HG03558 (cell line): ENCODE measurements around the gene PPP1R11.

ENCODE experiments used
- ATAC-seq: cut with Tn5 transposase; IDR thresholded peaks from one replicate; pipeline ENCODE4 v1.9.1; 2021; ENCODE audit warnings: moderate number of reproducible peaks; ENCODE audit not compliant: unreplicated experiment; ENCODE audit errors: extremely low read depth

The PPP1R11 gene

DNA sequence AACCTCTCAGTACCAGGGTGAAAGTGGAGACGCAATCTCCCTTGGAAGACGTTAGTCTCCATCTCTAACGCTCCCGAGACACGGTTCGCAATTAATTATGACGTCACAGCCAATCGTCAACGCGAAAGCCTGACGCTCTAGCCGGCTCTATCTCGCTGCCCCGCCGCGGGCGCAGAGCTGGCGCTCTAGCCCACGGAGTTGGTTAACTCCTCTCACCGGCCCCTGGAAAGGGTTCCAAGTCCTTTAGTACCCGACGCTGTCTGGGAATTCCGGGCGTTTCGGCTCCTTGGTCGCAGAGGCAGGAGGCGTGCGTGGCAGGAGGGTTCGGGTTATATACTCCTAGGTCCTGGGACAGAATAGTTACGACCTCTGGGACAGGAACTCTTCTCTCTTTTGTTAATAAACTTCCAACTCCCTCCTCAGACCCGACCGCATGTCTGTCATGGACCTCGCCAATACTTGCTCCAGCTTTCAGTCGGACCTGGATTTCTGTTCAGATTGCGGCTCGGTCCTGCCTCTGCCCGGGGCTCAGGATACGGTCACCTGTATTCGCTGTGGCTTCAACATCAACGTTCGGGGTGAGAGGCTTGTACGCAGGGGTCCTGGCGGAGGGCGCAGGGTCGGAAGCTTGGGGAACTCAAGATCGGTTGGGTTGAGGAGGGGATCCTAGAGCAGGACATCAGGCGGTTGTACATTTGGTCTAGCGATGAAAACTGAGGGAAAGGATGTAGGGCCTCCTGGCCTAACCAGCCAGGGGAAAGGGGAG lies 5.7 kb upstream of the PPP1R11 start, which contains the start of gene POLR1H:
TSS of gene POLR1H (plus strand) at position 174 of the 766 bp plus-strand sequence. CDS start at position 434, 260 bp downstream.
- ATAC-seq: peak; percentile 60

DNA sequence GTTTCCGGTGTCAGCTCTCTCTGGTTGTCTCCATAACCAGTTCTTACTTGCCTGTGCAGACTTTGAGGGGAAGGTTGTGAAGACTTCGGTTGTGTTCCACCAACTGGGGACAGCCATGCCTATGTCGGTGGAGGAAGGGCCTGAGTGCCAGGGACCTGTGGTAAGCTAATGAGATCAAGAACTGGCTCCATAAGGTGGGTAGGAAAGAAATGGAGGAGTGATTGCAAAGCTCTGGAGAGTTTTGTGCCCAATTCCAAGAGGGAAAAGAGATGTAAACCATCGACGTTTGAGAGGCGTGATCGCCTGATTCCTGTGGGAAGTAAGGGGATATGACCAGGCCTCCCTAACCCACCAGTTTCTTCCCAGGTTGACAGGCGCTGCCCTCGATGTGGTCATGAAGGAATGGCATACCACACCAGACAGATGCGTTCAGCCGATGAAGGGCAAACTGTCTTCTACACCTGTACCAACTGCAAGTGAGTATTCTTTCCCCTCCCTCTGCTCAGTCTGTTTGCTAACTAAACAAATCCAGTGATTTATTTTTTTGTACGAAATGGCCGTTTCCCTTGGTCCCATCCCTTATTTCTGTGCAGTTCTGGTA lies 5.0 kb upstream of the PPP1R11 start:
- ATAC-seq: no peak

DNA sequence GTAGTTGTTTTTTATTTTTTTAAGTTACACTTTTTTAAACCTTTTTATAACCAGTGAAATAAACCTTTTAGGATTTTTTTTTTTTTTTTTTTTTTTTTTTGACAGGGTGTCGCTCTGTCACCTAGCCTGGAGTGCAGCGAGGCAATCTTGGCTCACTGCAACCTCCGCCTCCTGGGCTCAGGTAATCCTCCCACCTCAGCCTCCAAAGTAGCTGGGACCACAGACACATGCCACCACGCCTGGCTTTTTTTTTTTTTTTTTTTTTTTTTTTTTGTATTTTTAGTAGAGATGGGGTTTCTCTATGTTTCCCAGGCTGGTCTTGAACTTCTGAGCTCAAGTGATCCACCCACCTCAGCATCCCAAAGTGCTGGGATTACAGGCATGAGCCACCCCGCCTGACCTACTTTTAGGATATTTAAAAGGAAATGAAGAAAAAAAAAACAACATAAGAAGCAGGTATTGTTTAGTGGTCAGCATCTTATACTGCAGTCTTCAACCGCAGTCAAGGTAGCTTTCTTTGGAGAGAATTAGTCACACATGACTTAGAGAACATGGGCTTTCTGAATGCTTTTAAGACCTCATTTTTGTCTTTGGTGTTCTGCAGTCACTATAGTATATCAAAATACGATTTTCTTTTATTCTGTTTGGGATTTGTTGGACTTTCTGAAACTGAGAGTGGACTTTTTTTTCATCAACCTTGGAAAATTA lies 4.4 kb upstream of the PPP1R11 start:
- no peak for ATAC-seq

DNA sequence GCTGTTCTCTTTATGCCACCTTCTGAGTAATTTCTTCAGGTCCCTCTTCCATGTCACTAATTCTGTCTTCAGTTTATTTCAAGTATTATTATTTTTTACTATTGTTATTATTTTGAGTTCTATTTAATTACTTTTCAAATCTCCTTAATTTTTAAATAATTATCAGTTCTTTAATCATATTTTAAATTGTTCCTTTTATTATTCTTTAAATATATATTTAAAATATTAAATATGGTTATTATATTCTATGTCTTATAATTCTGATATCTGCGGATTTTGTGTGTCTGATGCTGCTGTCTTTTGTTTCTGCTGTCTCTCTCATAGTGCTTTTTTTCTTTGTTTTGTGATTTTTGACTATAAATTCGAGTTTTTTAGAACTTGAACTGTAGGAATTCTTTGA lies 3.7 kb upstream of the PPP1R11 start:
- ATAC-seq: no peak

DNA sequence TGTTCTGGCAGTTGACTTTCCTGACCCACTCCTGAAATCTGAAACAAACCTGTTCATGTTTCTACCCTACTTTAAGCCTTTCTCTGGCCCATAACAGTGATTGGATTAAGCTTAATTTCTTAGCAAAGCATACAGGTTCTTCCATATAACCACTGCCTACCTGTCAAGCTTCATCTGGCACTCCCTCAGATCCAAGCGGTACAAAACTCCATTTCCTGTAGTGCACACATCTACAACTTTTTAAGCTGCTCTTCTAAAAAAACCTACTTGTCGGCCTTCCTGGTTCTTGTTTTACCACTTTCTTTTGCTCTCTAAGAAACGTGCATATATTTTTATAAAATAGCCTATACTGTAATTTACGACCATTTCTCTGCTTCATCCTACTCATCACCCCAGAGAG lies 916 bp upstream of the PPP1R11 start:
- no peak for ATAC-seq

DNA sequence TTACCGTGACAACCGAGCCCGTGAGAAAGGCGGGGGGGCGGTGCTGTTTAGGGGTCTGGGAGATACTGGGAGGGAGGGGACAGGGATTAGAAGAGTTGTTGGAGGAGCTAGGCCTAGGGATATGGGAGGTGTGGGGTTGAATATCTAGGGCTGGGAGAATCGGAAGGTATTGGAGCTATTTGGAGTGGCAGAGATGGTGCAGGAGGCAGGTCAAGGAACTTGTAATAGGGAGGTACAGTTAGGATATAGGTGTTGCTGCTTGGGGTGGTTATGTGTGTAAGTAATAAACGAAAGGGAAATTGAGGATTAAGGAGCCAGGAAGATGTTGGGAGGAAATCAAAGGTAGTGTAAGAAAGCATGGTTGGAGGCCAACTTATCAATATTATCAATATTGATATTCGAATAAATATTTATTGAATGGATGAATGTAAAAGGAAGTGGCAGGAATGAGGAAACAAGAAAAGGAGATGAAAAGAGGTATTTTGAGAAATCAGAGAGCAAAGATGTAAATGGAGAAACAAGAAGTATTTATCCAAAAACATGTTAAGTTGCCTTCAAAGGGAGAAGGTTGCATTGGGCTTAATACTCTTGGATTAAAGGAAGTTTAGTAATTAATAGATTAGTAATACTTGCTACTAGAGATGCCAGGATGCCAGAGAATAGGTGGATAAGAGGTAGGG lies 602 bp downstream of the PPP1R11 start:
- ATAC-seq: no peak

DNA sequence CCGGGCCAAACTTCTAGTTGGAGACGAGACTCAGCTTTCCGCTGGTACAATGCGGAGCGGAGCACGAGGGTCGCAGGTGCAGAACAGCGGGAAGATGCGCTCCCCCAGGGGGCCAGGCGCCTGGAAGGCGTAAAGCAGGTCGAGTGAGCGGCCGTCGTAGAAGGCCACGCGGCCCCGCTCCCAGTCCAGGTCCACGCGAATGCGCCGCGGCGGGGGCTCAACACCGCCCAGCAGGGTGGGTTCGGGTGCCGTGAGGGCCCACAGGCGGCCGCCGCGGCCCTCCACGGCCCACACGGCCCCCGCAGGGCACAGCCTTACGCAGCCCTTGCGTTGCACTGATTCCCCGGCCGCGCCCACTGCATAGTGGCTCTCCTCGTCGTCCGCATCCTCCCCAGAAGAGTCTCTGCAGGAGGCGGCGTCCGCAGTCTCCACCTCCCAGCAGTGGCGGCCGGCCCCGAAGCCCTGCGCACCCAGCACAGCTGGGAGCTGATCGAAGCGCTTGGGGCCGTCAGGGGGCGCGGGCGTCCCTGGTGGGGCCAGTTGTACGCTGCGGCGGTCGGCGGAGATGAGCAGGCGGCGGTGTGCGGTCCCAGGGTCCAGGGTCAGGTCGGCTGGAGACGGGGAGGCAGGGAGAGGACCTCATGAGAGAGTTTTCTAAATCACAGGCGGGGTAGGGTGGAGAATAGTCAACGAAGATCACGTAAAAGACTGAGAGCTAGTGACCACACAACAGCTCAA lies 4.3 kb downstream of the PPP1R11 start:
- ATAC-seq: no peak

DNA sequence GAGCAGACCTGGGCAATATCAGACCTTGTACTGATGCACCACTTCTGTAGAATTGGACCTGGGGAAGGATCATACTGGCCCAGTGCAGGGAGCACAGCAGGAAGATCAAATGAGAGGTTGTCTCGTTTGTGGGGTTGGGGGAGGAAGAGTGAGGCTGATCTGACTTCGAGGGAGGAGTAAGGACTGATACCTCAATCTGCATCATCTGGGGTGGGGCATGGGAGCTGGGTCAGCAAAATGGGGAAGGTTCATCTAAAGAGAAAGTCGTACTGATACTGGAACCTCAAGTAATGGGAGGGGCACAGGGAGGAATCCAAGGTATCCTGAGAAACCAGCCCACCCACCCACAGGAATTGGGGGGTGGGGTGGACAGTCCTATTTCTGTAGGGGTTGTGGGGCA lies 4.9 kb downstream of the PPP1R11 start:
- ATAC-seq: no peak

DNA sequence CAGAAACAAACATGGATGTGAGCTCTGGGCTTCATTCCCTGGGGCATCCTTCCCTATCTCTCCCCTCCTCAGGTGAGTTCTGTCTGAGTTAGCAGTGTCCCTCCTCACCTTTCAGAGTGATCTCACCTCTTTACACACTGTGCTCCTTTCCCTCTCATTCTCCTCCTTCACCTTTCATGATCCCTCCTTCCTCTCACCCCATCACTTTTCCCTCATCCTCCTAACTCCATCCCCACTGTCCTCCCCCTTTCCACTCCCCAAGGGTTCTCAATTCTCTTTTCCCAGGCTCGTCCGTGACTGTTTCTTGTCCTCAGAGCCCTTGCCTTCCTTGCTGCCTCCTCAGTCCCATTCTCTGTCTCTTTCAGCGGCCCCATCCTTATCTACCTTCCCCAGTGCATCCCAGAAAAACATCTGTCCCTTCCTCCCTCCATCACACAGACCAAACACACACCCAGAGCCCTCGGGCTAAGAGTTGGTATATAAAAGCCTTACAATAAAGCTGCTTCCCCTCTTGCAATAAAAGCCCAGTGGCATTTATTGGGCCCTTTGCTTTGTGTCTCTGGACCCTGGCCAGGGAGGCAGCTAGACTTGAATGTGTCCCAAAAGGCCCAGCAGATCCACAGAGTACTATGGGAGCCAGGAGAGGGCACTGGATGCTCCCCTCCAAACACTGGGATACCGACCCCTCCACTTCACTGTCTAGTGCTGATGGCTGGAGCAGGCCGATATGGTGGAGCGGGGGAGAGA lies 6.7 kb downstream of the PPP1R11 start:
- ATAC-seq: no peak

DNA sequence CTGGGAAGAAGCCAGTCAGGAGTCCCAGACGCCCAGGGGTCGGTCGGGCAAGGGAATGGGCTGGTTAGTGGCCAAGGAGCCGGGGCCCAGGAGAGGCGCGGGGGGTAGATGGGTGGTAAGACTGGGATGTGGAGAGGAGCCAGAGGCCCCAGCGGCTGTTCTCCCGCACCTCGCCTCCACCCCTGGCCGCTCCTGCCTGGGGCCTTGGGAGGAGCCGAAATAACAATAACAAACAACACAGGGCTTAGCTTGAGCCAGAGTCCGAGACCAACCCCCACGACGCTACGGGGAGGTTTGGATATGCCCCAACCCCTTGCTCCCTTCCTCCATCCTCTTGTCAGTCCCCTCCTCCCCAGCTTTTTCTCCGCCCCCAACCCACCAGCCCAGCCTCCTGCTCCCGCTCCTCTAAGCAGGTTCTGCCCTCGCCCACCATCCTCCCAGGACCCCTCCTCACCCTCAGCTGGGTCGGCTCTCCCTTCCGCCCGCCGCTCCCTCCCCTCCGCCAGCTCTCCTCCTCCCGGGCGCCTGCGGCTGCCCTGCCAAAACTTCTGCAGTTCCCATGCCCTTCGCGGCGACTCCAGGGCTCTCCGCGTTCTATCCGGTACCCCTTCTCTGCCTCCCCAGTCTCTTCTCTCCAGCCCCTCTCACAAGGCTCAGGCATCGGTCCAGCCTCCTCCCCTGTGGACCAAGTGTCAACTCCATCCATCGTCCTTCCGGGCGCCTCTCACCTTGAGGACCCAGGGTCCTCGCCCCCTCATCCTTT lies 7.5 kb downstream of the PPP1R11 start:
- ATAC-seq: no peak

DNA sequence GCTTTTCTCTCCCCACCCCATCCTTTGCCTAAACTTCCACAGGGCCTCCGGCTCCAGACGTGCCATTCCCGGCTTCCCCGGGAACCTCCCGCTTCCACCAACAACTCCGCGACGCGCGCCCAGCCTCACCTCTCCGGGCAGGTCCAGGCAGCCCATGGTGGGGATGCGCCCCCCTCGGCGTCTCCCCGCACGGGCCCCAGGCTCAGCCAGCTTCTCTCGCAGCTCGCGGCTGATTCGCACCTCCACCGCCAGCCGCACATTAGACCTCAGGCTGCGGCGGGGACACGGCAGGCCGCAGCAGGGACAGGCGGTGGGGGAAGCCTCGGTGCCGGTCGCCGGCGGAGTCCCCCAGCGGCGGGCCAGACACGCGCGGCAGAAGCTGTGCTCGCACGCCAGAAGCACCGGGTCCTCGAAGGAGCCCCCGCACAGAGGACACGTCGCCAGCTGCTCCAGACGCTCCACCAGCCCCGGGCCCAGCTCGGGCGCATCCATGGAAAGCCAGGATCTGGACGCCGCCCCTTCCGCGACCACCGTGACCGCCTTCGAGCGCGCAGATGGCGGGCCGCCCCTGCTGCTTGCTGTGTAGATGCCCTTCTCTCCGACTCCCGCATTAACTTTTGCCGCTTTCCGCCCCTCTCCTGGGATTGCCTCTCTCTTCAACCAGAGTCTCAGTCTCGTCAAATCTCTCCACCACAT lies 8.2 kb downstream of the PPP1R11 start, which contains the start of gene RNF39:
TSS of gene RNF39 (minus strand) at position 676 of the 696 bp plus-strand sequence. CDS start at position 492, 184 bp downstream.
- no peak for ATAC-seq

DNA sequence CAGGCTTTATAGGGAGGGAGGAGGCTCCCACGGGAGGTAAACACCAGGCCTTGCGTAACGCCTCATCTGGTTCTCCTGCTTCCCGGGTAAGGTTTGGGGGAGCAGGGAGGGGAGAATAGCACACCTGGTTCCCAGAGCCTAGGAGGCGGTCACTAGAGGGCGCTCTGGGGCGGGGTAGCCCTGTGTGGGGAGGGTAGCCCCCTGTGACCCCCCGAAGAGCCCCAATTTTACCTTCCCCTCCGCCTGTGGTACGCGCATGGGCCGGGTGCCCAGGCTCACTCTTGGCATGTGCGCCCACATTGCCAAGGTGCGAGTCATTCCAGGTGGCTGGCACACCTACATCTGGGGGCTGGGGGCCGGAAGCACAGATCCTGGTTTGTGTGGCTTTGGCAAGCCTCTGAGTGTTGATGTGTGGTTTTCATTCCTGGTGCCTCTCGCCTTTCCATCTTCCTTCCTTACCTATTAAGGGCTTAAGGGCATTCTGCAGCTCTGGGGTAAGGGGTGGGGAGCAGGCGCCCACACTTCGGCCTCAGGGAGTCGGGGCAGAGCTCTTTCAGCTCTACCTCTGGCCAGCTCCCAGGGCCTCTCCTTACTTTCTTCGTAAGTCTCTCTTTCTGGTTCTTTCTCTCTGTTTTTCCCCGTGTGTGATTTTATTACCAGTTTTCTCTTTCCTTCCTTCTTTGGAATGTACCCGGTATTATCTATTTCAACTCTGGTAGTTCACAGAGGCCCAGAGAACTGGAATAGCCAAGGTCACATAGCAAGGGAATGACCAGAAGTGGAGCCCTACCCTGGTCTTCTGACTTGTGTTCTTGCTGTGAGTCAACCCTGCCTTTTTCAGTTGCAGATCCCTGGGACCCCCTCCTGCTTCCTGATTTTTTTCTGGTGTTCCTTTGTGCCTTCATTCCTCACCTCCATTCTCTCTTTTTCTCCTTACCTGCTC lies 9.1 kb downstream of the PPP1R11 start:
- ATAC-seq: no peak

DNA sequence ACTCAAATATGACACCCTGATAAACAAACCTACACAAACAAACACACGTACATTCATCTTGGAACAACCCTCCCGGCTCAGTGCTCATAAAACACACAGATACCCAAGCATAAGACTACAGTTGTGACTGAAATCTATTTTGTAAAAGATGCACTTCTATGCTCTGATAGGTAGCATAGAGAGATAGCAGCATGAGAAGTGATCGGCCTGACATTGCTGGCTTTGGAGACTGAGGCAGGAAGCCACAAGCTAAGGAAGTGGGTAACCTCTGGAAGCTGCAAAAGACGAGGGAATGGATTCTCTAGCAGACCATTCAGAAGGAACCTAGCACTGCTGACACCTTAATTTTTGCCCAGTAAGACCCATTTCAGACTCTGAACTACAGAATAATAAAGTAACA lies 10.2 kb downstream of the PPP1R11 start:
- ATAC-seq: no peak

DNA sequence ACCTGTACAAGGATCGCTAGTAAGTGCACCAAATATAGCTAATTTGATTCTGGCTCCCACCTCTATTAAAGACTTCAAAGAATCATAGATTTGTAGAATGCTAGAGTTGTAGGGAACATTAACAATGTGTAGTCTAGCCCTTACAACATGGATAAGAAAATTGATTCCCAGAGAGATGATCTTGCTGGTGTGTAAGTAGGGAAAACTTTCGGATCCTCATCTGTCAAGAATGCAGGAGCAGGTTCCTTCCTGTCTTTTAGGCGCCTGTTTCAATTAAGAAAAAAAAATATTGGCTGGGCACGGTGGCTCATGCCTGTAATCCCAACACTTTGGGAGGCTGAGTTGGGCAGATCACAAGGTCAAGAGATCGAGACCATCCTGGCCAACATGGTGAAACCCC lies 20.9 kb downstream of the PPP1R11 start:
- ATAC-seq: no peak

DNA sequence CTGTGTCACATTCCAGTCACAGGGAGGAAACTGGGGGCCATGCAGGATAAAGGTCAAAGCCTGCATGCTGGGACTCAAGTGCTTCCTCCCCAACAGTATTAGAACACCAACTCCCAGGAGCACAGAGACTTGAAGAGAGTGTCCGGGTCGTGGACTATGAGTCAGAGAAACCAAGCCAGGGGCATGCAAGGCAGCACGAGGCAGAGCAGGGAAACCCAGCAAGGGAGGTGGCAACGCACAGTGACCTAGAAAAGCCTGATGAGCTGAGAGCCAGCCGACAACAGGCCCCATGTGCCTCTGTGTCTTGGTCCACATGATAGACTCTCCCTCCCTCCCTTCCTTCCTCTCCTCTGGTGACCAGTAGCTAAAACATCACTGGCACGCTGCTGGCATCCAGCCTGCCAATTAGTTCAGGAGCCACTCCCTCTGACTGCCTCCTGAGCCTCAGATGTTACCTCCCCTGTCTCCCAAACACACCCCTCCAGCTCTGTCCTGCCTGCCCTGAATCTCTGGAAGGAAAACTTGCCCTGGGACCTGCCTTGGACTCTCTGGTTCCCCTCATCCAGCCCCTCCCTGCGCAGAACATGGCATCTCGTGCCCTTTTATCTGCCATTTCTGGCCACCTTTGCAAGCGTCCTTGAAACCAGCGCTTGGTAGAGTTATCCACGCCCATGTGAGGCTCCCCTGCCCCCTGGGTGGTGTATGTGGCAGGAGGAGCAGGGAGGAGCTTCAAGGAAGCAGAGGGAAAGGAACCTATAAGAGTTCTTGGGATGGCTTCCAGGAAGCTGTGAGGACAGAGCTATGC lies 24.8 kb downstream of the PPP1R11 start:
- ATAC-seq: no peak

DNA sequence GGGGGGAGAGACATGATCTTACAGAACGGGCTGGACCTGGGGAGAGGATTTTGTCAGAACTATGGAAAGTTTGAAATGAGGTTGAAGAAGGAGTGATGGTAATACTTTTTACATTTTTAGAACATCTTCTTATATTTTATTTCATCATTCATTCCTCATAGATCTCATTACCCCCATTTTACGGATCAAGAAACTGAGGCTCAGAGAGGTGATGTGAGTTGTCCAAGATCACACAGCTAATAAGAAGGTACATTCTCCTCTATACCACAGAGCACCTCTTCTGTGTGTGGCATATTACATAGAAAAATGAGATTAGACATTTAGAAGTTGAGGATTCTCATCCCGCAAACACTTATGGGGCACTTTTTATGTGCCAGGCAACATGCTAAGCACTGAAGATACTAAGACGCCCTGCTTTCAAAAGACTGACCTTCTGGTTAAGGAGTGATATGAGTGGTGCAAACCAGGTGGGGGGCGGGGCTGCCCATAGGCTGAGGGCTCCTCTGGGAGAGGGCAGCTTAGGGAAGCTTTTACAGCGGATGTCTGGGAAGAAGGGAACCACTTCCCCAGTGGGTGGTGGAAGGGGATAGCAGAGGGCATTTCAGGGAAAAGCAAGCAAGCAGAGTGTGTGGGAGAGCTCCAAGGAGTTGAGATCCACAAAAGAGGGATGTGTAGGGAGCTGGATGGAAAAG lies 26.0 kb downstream of the PPP1R11 start:
- ATAC-seq: no peak
